Sigmoid colon (tissue), 7 donors: ENCODE results near the gene TP73. TPM values are rescaled to one million over a fixed set of nuclear protein-coding genes. Genes with fewer than 3 reads are reported as not detected.

ENCODE experiments used
- DNase-seq: peaks from one replicate; pipeline ENCODE4 v3.0.0-alpha.2; 2019
- H3K27ac ChIP-seq, 4 donors: fragments of 200-600 bp; sonication (generic); one replicate each; pipeline ENCODE4 v1.5.1; 2016 to 2019; ENCODE audit warnings: mild to moderate bottlenecking in 1 of 4
- H3K27me3 ChIP-seq, 3 donors: fragments of 200-600 bp; sonication (generic); one replicate each; pipeline ENCODE4 v1.5.1; 2019; ENCODE audit warnings: mild to moderate bottlenecking in 1 of 3
- H3K36me3 ChIP-seq, 4 donors: fragments of 200-600 bp; sonication (generic); one replicate each; pipeline ENCODE4 v1.5.1; 2016 to 2019
- H3K4me1 ChIP-seq, 4 donors: fragments of 200-600 bp; sonication (generic); one replicate each; pipeline ENCODE4 v1.5.1; 2017 to 2019
- H3K4me3 ChIP-seq, 4 donors: fragments of 200-600 bp; sonication (generic); one replicate each; pipeline ENCODE4 v1.5.1; 2017 to 2019; ENCODE audit warnings: mild to moderate bottlenecking in 2 of 4, moderate library complexity in 1 of 4
- H3K9me3 ChIP-seq, 4 donors: fragments of 200-600 bp in 3 of 4; sonication (generic) in 3 of 4; one replicate each; pipeline versions ENCODE4 v1.5.1 to v1.6.1; 2013 to 2019
- CTCF ChIP-seq, 4 experiments: fragments of 450-650 bp in 3 of 4; fragments of 200-600 bp in 1 of 4; IDR thresholded peaks; one replicate each; pipeline ENCODE4 v1.5.1; 2016 to 2019; ENCODE audit warnings: antibody characterized with exemption in 4 of 4, mild to moderate bottlenecking in 3 of 4, moderate library complexity in 2 of 4
- EP300 ChIP-seq, 4 donors: sonication (generic); formaldehyde crosslinking; IDR thresholded peaks; one replicate each; pipeline ENCODE4 v1.6.1; 2017; ENCODE audit warnings: antibody characterized with exemption in 4 of 4
- POLR2A ChIP-seq, 2 donors: fragments of 450-650 bp; IDR thresholded peaks; one replicate each; pipeline ENCODE4 v1.6.1; 2016; ENCODE audit warnings: antibody characterized with exemption in 2 of 2, mild to moderate bottlenecking in 2 of 2, moderate library complexity in 2 of 2
- POLR2AphosphoS5 ChIP-seq, 4 donors: sonication (generic); formaldehyde crosslinking; IDR thresholded peaks; one replicate each; pipeline ENCODE4 v1.6.1; 2017; ENCODE audit warnings: antibody characterized with exemption in 4 of 4
- WGBS, 2 donors: extraction: QIAGEN DNeasy Blood & Tissue Kit; methylation state at CpG; one replicate each; pipeline ENCODE4 v1.1.7; 2013; 5-methylcytosine and 5-hydroxymethylcytosine counted together
- intact Hi-C: fragments of 100-400 bp; cut with DNase I; formaldehyde crosslinking; loops from one replicate; pipeline ENCODE4 v1.15.1; 2023
- polyA plus RNA-seq, 3 donors: library from polyadenylated mRNA; stranded (reverse); fragments of 200-250 nt; gene quantifications; one replicate each; pipeline ENCODE4 v1.2.3, GENCODE V29; 2013
- total RNA-seq, 4 donors: library from RNA; depleted of rRNA; stranded (reverse); fragments of >200 nt; gene quantifications; one replicate each; pipeline ENCODE4 v1.1.0, GENCODE V29; 2016
- donor health status: healthy with polysubstance abuse.
- donor health status: Bipolar disorder and iron deficiency.
- donor health status: healthy.

TP73 gene
- total and polyA plus RNA-seq, 7 donors = 0.22 to 0.69 TPM; not detected in 5

- no peak for DNase-seq
- no peaks in the 10 kb centered on the region for H3K9me3 ChIP-seq
- WGBS, 2 donors = 62 to 68% methylated on average over 21 of the region's 21 CpGs
Measured at GRCh38 chr1:3678361-3679097, 26.2 kb downstream of the TP73 start.

GRCh38 chr1:3679098-3679555 is 26.8 kb downstream of the TP73 start:
- no peak for TF ChIP-seq EP300 (IDR thresholded peaks at IDR 0.05)
- TF ChIP-seq POLR2AphosphoS5 (IDR thresholded peaks at IDR 0.05) = no peak
- TF ChIP-seq POLR2A (IDR thresholded peaks at IDR 0.05) = no peak
- no peak for TF ChIP-seq CTCF (IDR thresholded peaks at IDR 0.05)
- H3K36me3 ChIP-seq = no peaks in the 10 kb centered on the region
- DNase-seq = no peak
- H3K9me3 ChIP-seq = no peaks in the 10 kb centered on the region
- intact Hi-C loops = no loop called here
- no peak overlapping the region for H3K4me3 ChIP-seq
- H3K27me3 ChIP-seq = peaks cover 0 to 25% (median 17%) of the 10 kb centered on the region in 3 donors
- no peak overlapping the region for H3K27ac ChIP-seq
- H3K4me1 ChIP-seq = peaks cover 0 to 4% (median under 1%) of the 10 kb centered on the region in 4 donors
- whole genome bisulfite sequencing, 2 donors = 37 to 87% methylated on average over 18 of the region's 18 CpGs

More at GRCh38 chr1:3678361-3679097, 26.2 kb downstream of the TP73 start:
- no peaks in the 10 kb centered on the region for H3K36me3 ChIP-seq
- no peaks in the 10 kb centered on the region for H3K4me1 ChIP-seq
- no peak overlapping the region for H3K4me3 ChIP-seq
- no peak for TF ChIP-seq CTCF (IDR thresholded peaks at IDR 0.05)
- TF ChIP-seq POLR2A (IDR thresholded peaks at IDR 0.05) = no peak
- no peak for TF ChIP-seq EP300 (IDR thresholded peaks at IDR 0.05)
- TF ChIP-seq POLR2AphosphoS5 (IDR thresholded peaks at IDR 0.05) = no peak
- H3K27ac ChIP-seq = no peak overlapping the region
- H3K27me3 ChIP-seq = peaks cover 0 to 25% (median 16%) of the 10 kb centered on the region in 3 donors
- intact Hi-C loops = no loop called here

DNA sequence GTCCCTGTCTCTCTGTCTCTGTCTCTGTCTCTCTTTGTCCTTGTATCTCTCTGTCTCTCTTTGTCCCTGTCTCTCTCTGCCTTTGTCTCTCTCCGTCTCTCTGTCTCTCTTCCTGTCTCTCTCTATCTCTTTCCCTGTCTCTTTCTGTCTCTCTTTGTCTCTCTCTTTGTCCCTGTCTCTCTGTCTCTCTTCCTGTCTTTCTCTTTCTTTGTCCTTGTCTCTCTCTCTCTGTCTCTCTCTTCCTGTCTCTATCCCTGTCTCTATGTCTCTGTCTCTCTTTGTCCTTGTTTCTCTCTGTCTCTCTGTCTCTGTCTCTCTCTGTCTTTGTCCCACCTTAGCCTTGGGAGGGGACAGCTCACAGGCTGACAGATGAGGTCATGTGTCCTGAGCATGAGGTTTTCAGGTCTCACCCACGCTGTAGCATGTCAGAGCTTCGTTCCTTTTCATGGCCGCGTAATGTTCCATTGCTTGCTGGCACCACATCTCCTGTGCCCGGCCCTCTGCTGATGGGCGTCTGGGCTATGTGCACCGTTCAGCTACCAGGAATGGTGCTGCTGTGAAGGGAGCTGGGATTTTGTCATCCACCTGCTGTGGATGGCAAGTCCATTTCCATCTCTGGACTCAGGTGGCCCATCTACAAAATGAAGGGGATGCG is 27.6 kb downstream of the TP73 start:
- Histone ChIP-seq H3K4me1 (peaks cover 0 to 5% (median 2%) of the 10 kb centered on the region in 4 donors), H3K27ac (no peak overlapping the region), H3K4me3 (no peak overlapping the region), H3K9me3 (no peaks in the 10 kb centered on the region), H3K36me3 (no peaks in the 10 kb centered on the region), H3K27me3 (peaks cover 0 to 27% (median 18%) of the 10 kb centered on the region in 3 donors)
- 94 to 96% methylated on average over 9 of the region's 9 CpGs for WGBS, 2 donors
- TF ChIP-seq POLR2A (IDR thresholded peaks at IDR 0.05) = no peak
- TF ChIP-seq POLR2AphosphoS5 (IDR thresholded peaks at IDR 0.05) = no peak
- no peak for TF ChIP-seq CTCF (IDR thresholded peaks at IDR 0.05)
- TF ChIP-seq EP300 (IDR thresholded peaks at IDR 0.05) = no peak
- no peak for DNase-seq
- intact Hi-C loops = no loop called here

DNA sequence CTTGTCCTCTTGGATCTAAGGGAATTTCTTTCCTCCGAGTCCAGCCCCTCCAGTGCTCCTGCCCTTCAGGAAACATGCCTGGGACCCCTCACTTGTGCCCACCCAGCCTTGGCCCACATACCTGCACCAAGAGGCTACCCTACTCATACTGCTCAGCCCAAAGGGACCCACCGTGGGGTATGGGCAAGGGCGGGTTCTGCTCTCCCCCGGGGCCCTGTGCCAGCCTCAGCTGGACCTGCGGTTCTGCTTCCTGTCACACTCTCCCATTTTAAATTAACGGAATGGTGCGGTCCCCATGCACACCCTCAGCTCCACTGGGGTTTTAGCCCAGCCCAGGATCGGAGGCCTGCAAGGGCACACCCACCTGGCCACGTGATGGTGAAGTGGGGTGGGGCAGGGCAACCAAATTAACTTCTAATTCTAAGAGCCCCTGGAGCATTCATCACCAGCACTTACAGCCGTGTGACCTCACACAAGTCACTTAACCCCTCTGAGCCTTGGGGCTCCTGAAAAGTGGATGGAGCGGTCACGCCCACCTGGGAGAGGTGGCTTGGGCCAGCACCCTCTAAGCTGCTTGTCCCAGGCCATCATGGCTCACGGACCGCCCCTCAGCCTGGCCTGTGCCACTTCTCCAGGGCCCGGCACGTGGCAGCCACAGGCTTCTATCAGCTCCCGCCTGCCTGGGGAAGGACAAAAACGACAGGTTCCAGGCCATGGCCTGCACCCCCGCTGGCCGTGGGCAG is 28.3 kb downstream of the TP73 start:
- no peak for DNase-seq
- no peaks in the 10 kb centered on the region for H3K36me3 ChIP-seq
- intact Hi-C loops = no loop called here
- peaks cover 0 to 34% (median 18%) of the 10 kb centered on the region in 3 donors for H3K27me3 ChIP-seq
- no peaks in the 10 kb centered on the region for H3K9me3 ChIP-seq
- no peak overlapping the region for H3K4me3 ChIP-seq
- TF ChIP-seq EP300 (IDR thresholded peaks at IDR 0.05) (no peak), POLR2AphosphoS5 (IDR thresholded peaks at IDR 0.05) (no peak), CTCF (IDR thresholded peaks at IDR 0.05) (no peak), POLR2A (IDR thresholded peaks at IDR 0.05) (no peak)
- peaks cover 0 to 5% (median 2%) of the 10 kb centered on the region in 4 donors for H3K4me1 ChIP-seq
- WGBS, 2 donors = 54 to 80% methylated on average over 20 of the region's 20 CpGs
- no peak overlapping the region for H3K27ac ChIP-seq
